Lung (tissue), 12 donors: ENCODE data around the gene VPS41. TPM values are rescaled to one million over a fixed set of nuclear protein-coding genes. Genes with fewer than 3 reads are reported as not detected.

Source experiments
- ATAC-seq: fragments of 200-7000 bp; cut with Tn5 transposase; one replicate; pipeline ENCODE4 v1.9.1; 2020; ENCODE audit warnings: moderate number of reproducible peaks; ENCODE audit not compliant: insufficient read depth, low FRiP score
- DNase-seq, 3 donors: peaks; one replicate each; pipeline ENCODE4 v3.0.0-alpha.2; 2013 to 2017
- H3K27ac ChIP-seq, 2 donors: one replicate each; pipeline ENCODE4 v1.5.1; 2013; ENCODE audit warnings: mild to moderate bottlenecking in 2 of 2, moderate library complexity in 2 of 2, control low read depth in 1 of 2, inconsistent platforms in 1 of 2, low read depth in 1 of 2, low read length in 1 of 2
- H3K27me3 ChIP-seq, 3 donors: one replicate each; pipeline ENCODE4 v1.5.1; 2013; ENCODE audit warnings: low read length in 2 of 3; ENCODE audit not compliant: control insufficient read depth in 3 of 3, insufficient read depth in 3 of 3
- H3K36me3 ChIP-seq, 4 donors: one replicate each; pipeline ENCODE4 v1.5.1; 2013; ENCODE audit warnings: low read length in 4 of 4, mild to moderate bottlenecking in 1 of 4, moderate library complexity in 1 of 4; ENCODE audit not compliant: control insufficient read depth in 4 of 4, insufficient read depth in 4 of 4
- H3K4me1 ChIP-seq, 5 donors: one replicate each; pipeline ENCODE4 v1.5.1; 2013; ENCODE audit warnings: low read length in 5 of 5, mild to moderate bottlenecking in 2 of 5, moderate library complexity in 1 of 5; ENCODE audit not compliant: control insufficient read depth in 5 of 5, insufficient read depth in 5 of 5
- H3K4me3 ChIP-seq: one replicate; pipeline ENCODE4 v1.5.1; 2013; ENCODE audit warnings: mild to moderate bottlenecking, control low read depth, moderate library complexity
- H3K9ac ChIP-seq, 2 donors: one replicate each; pipeline ENCODE4 v1.5.1; 2013; ENCODE audit warnings: low read length in 2 of 2, control low read depth in 1 of 2; ENCODE audit not compliant: insufficient read depth in 1 of 2
- H3K9me3 ChIP-seq, 4 donors: one replicate each; pipeline ENCODE4 v1.5.1; 2013; ENCODE audit warnings: low read length in 3 of 4, mild to moderate bottlenecking in 1 of 4, moderate library complexity in 1 of 4; ENCODE audit not compliant: control insufficient read depth in 4 of 4, insufficient read depth in 3 of 4
- CTCF ChIP-seq: IDR thresholded peaks from 2 replicates; pipeline ENCODE4 v1.5.1; 2012; ENCODE audit warnings: mild to moderate bottlenecking; ENCODE audit errors: control extremely low read depth, extremely low read depth
- WGBS, 2 donors: extraction: QIAGEN DNeasy Blood & Tissue Kit; methylation state at CpG; one replicate each; pipeline ENCODE4 v1.1.7; 2013; 5-methylcytosine and 5-hydroxymethylcytosine counted together
- polyA plus RNA-seq, 2 donors: library from polyadenylated mRNA; stranded (reverse); fragments of 200-250 nt; gene quantifications; one replicate each; pipeline ENCODE4 v1.2.1, GENCODE V29; 2013
- total RNA-seq, 2 donors: library from RNA; depleted of rRNA in 1 of 2; stranded (reverse); fragments of >200 nt in 1 of 2; gene quantifications; one replicate each; pipeline ENCODE4 v1.2.1, GENCODE V29; 2014 to 2021
- donor health status: control.
- donor health status: control.
- donor health status: Bipolar disorder and iron deficiency.
- donor health status: healthy.
- donor health status: DM: yes; HTN: yes; CAD: no.

Gene VPS41
- total and polyA plus RNA-seq, 4 donors = 13.8 to 88.6 (median 48.1) TPM

DNA sequence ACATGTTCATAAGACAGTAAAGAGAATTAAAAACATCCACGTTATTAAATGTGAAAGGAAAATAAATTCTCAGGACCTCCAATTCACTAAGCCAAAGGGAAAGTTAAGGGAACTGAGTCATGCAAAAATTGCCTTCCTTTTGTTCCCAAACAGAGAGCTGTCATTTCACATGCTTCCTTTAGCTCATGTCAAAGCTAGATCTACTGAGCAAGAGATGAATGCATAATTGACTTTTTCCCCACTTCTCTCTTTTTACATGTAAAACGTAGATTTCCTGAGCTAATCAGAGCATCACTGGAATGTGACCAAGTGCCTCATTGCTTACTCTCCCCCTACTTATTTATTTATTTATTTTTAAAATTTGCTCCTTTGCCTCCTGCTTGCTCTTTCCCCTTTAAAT is 148.8 kb downstream of the VPS41 start:
- ATAC-seq (no peak), DNase-seq (no peak)
- Histone ChIP-seq H3K4me1 (no peaks in the 10 kb centered on the region), H3K4me3 (no peak overlapping the region), H3K36me3 (peaks cover 0 to 9% (median 5%) of the 10 kb centered on the region in 4 donors), H3K27me3 (no peaks in the 10 kb centered on the region), H3K27ac (no peak overlapping the region), H3K9me3 (no peaks in the 10 kb centered on the region), H3K9ac (no peak overlapping the region)
- 92 to 94% methylated on average over 2 of the region's 2 CpGs for WGBS, 2 donors
- TF ChIP-seq CTCF = no peak

DNA sequence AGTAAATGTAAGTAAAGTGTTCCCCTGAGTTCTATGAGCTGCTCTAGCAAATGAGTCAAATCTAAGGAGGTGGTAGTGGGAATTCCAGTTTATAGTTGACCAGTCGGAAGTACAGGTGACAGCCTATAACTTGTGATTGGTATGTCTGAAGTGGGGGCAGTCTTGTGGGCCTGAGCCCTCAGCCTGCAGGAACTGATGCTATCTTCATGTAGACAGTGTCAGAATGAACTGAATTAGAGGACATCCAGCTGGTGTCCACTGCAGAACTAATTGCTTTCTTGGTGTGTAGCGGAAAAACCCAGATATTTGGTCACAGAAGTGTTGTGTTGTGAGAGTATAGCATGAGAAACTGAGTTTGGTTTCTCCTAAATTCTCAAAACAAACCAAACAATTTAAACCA is 150.0 kb downstream of the VPS41 start:
- DNase-seq (peak in 2 of 3 donors; percentile 39 to 69), ATAC-seq (no peak)
- no peak for TF ChIP-seq CTCF
- Histone ChIP-seq H3K36me3 (peaks cover 0 to 10% (median 5%) of the 10 kb centered on the region in 4 donors), H3K4me3 (no peak overlapping the region), H3K9me3 (no peaks in the 10 kb centered on the region), H3K27ac (no peak overlapping the region), H3K27me3 (no peaks in the 10 kb centered on the region), H3K4me1 (no peaks in the 10 kb centered on the region), H3K9ac (no peak overlapping the region)
- 85 to 95% methylated on average over 2 of the region's 2 CpGs for WGBS, 2 donors

DNA sequence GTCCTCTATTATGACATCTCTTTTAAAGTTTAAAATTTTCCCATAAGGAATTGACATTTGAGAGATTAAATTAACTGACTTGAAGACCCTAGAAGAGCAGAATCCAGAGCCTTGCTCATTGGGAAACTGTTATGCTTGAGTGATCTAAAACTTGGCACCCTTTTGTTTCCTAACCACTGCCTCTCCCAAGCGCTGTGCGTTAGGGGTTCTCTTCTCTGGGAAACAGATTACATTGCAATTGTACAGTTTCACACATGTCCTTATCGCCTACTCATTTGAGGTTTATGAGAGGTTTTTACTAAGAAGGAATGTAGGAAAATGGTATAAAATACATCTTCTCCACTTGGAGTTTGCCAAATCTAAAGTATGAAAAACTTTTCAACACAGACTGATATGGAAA is 151.1 kb downstream of the VPS41 start:
- peaks cover 5 to 10% (median 9%) of the 10 kb centered on the region in 4 donors for H3K36me3 ChIP-seq
- no peak overlapping the region for H3K27ac ChIP-seq
- no peaks in the 10 kb centered on the region for H3K9me3 ChIP-seq
- H3K4me3 ChIP-seq = no peak overlapping the region
- WGBS, 2 donors = 87 to 93% methylated on average over 3 of the region's 3 CpGs
- no peaks in the 10 kb centered on the region for H3K27me3 ChIP-seq
- H3K9ac ChIP-seq = no peak overlapping the region
- H3K4me1 ChIP-seq = no peaks in the 10 kb centered on the region
- ATAC-seq (no peak), DNase-seq (peak in 2 of 3 donors; percentile 6 to 15)
- TF ChIP-seq CTCF = no peak

GRCh38 chr7:38756521-38756920 is 152.5 kb downstream of the VPS41 start:
- no peaks in the 10 kb centered on the region for H3K9me3 ChIP-seq
- no peaks in the 10 kb centered on the region for H3K27me3 ChIP-seq
- H3K4me1 ChIP-seq = peaks cover 0 to 3% (median 0%) of the 10 kb centered on the region in 5 donors
- H3K9ac ChIP-seq = no peak overlapping the region
- no peak for DNase-seq
- ATAC-seq = no peak
- 87 to 93% methylated on average over 5 of the region's 5 CpGs for WGBS, 2 donors
- H3K4me3 ChIP-seq = no peak overlapping the region
- peaks cover 8 to 16% (median 13%) of the 10 kb centered on the region in 4 donors for H3K36me3 ChIP-seq
- H3K27ac ChIP-seq = no peak overlapping the region
- no peak for TF ChIP-seq CTCF
